Neutrophil (primary cell): ENCODE results near the gene SYT14.
"Not testable (repeated sequence)": the region's sequence is repeated elsewhere in the genome, so short reads cannot be mapped to it uniquely, and the experiment has no call there.

ENCODE experiments used
- H3K27ac ChIP-seq: fragments of 200-600 bp; sonication (generic); 2 replicates; pipeline ENCODE4 v1.5.1; 2016; ENCODE audit warnings: mild to moderate bottlenecking, moderate library complexity
- H3K27me3 ChIP-seq: fragments of 200-600 bp; sonication (generic); 2 replicates; pipeline ENCODE4 v1.6.0; 2016; ENCODE audit warnings: mild to moderate bottlenecking
- H3K36me3 ChIP-seq: fragments of 200-600 bp; sonication (generic); 2 replicates; pipeline ENCODE4 v1.5.1; 2017
- H3K4me1 ChIP-seq, 2 experiments: fragments of 200-600 bp in 1 of 2; sonication (generic) in 1 of 2; 1 replicate in 1 of 2; 2 replicates in 1 of 2; pipeline versions ENCODE4 v1.5.1 to v1.6.1; 2013 to 2016; ENCODE audit warnings: low read depth in 1 of 2, low read length in 1 of 2, mild to moderate bottlenecking in 1 of 2, moderate library complexity in 1 of 2; ENCODE audit not compliant: control insufficient read depth in 1 of 2, insufficient read depth in 1 of 2
- H3K4me3 ChIP-seq, 2 experiments: fragments of 200-600 bp in 1 of 2; sonication (generic) in 1 of 2; 1 replicate in 1 of 2; 2 replicates in 1 of 2; pipeline ENCODE4 v1.5.1; 2013 to 2016; ENCODE audit warnings: low read depth in 1 of 2, low read length in 1 of 2, mild to moderate bottlenecking in 1 of 2, moderate library complexity in 1 of 2
- H3K9me3 ChIP-seq: fragments of 200-600 bp; sonication (generic); 2 replicates; pipeline ENCODE4 v1.5.1; 2016
- TF ChIP-seq, protein P1 (sequence below): fragments of 200-600 bp; sonication (generic); IDR thresholded peaks from 2 replicates; pipeline ENCODE4 v1.5.1; 2016; ENCODE audit warnings: antibody characterized with exemption

SYT14 gene

DNA sequence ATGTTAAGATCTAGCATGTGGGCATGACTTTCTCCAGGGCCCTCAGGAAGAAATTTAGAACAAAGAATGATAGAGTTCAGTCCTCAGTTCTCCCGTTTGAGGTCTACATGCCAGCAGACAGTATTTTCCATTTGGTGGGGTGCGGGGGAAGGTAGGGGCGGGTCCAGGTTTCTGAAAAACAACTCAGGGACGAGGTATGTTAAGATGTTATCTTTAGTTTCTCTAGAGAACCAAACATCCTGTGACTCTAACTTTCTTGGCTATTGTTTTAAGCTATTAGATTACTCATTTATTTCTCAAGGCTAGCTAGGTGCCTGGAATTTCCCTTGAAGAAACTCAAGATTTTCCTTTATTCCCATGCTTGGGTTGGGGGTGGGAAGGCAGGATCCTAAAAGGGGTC lies 42.3 kb upstream of the SYT14 start:
- no peak overlapping the region for H3K27ac ChIP-seq
- H3K36me3 ChIP-seq: no peaks in the 10 kb centered on the region
- no peaks in the 10 kb centered on the region for H3K9me3 ChIP-seq
- TF ChIP-seq, protein P1, sequence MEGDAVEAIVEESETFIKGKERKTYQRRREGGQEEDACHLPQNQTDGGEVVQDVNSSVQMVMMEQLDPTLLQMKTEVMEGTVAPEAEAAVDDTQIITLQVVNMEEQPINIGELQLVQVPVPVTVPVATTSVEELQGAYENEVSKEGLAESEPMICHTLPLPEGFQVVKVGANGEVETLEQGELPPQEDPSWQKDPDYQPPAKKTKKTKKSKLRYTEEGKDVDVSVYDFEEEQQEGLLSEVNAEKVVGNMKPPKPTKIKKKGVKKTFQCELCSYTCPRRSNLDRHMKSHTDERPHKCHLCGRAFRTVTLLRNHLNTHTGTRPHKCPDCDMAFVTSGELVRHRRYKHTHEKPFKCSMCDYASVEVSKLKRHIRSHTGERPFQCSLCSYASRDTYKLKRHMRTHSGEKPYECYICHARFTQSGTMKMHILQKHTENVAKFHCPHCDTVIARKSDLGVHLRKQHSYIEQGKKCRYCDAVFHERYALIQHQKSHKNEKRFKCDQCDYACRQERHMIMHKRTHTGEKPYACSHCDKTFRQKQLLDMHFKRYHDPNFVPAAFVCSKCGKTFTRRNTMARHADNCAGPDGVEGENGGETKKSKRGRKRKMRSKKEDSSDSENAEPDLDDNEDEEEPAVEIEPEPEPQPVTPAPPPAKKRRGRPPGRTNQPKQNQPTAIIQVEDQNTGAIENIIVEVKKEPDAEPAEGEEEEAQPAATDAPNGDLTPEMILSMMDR: no peak
- H3K27me3 ChIP-seq: no peaks in the 10 kb centered on the region
- no peaks in the 10 kb centered on the region for H3K4me1 ChIP-seq
- H3K4me3 ChIP-seq: no peak overlapping the region

DNA sequence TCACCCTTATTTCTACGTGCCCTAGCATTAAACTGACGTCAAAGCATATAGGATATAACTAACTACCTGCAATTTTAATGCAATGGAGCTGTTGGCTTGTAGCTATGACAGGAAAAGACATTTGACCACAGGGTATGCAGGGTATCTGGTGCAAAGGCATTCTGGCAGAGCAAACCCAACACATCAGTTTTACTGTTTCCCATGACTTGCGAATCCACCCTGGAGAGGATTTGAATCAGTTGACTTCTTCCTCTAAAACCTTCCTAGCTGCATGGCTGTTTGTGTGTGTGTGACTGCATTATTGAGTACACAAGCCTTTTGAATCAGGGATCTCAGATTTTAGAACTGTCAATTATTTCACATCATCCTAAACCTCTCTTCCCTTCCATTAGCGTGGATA lies 41.7 kb upstream of the SYT14 start:
- no peaks in the 10 kb centered on the region for H3K36me3 ChIP-seq
- no peaks in the 10 kb centered on the region for H3K27me3 ChIP-seq
- H3K4me3 ChIP-seq: no peak overlapping the region
- no peak overlapping the region for H3K27ac ChIP-seq
- no peaks in the 10 kb centered on the region for H3K9me3 ChIP-seq
- H3K4me1 ChIP-seq: no peaks in the 10 kb centered on the region
- TF ChIP-seq, protein P1: no peak

DNA sequence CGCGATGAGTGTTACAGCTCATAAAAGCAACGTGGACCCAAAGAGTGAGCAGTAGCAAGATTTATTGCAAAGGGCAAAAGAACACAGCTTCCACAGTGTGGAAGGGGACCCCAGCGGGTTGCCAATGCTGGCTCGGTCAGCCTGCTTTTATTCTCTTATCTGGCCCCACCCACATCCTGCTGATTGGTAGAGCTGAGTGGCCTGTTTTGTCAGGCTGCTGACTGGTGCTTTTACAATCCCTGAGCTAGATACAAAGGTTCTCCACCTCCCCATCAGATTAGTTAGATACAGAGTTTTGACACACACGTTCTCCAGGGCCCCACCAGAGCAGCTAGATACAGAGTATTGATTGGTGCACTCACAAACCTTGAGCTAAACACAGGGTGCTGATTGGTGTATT lies 39.7 kb upstream of the SYT14 start:
- H3K4me1 ChIP-seq, H3K4me3 ChIP-seq, H3K27ac ChIP-seq, H3K9me3 ChIP-seq, H3K27me3 ChIP-seq, H3K36me3 ChIP-seq: not testable (repeated sequence)

DNA sequence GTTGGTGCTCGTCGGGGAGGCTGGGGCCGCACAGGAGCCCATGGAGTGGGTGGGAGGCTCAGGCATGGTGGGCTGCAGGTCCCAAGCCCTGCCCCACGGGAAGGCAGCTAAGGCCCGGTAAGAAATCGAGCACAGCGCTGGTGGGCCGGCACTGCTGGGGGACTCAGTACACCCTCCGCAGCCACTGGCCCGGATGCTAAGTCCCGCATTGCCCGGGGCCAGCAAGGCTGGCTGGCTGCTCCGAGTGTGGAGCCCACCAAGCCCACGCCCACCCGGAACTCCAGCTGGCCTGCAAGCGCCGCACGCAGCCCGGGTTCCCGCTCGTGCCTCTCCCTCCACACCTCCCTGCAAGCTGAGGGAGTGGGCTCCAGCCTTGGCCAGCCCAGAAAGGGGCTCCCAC lies 39.2 kb upstream of the SYT14 start:
- H3K4me3 ChIP-seq, H3K9me3 ChIP-seq, H3K27ac ChIP-seq, H3K36me3 ChIP-seq, H3K4me1 ChIP-seq, H3K27me3 ChIP-seq: not testable (repeated sequence)

DNA sequence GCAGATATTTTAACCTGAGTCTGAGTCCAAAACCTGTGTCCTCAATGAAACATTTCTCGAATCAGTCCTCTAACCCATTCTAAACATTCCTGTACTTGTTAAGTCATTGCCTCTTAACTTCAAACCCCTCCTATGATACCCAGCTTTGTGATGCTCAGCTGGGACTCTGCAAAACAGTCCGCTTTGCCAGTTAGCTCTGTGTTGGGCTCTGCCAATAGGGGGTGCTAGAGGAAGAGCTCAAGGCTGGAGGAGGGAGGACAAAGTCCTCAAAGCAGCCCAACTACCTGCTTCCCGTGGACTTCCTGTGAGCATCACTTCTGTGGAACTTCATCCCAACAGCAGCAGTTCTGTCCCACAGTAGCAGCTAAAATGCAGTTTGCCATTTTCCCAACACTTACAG lies 38.1 kb upstream of the SYT14 start:
- Histone ChIP-seq H3K27me3 (no peaks in the 10 kb centered on the region), H3K9me3 (no peaks in the 10 kb centered on the region), H3K4me1 (no peaks in the 10 kb centered on the region), H3K4me3 (no peak overlapping the region), H3K36me3 (no peaks in the 10 kb centered on the region), H3K27ac (no peak overlapping the region)
- TF ChIP-seq, protein P1: no peak

DNA sequence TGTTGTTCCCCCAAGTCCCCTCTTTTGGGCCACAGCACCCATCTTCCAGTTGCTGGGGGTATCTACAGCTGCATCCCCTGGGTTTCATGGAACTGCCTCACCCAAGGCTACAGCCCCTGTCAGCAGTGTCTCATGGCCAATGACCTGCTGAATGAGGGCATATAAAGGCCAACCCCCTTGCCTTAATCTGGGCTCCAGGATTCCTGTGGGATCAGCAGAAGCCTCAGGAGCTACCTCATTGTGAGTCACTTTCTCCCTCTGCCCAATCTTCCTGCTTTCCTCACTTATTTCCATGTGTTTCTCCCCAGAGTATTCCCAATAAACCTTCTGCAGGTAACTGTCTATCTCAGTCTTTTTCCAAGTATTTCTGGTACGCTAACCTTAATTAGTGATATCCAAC lies 37.3 kb upstream of the SYT14 start:
- no peaks in the 10 kb centered on the region for H3K27me3 ChIP-seq
- TF ChIP-seq, protein P1: no peak
- no peak overlapping the region for H3K27ac ChIP-seq
- H3K4me3 ChIP-seq: no peak overlapping the region
- H3K4me1 ChIP-seq: no peaks in the 10 kb centered on the region
- H3K36me3 ChIP-seq: no peaks in the 10 kb centered on the region
- H3K9me3 ChIP-seq: no peaks in the 10 kb centered on the region

DNA sequence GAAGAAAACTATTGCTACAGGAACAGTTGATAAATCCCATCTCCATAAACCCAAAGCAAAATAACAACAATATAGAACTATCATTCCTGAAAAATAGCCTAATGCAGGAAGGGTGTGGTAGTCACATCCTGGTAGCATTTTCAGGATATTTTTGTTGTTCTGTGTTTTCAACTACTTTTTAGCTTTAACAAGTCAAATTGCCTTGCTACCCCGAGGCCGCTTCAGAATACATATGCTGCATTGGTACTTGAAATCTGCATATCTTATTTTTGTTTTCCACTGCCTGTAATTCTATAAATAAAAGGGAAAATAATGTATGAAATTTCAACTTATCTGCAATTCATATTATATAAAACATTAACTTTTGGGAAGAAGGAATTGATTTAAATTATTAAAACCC lies 36.8 kb upstream of the SYT14 start:
- Histone ChIP-seq H3K27me3 (no peaks in the 10 kb centered on the region), H3K4me1 (no peaks in the 10 kb centered on the region), H3K9me3 (no peaks in the 10 kb centered on the region), H3K36me3 (no peaks in the 10 kb centered on the region), H3K4me3 (no peak overlapping the region), H3K27ac (no peak overlapping the region)
- TF ChIP-seq, protein P1: no peak

DNA sequence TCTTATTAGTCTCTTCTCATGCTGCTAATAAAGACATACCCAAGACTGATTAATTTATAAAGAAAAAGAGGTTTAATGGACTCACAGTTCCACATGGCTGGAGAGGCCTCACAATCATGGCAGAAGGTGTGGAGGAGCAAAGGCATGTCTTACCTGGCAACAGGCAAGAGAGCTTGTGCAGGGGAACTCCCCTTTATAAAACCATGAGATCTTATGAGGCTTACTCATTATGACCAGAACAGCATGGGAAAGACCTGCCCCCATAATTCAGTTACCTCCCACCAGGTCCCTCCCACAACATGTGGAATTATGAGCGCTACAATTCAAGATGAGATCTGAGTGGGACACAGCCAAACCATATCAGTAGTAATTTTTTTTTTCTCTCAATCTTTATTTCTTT lies 33.2 kb upstream of the SYT14 start:
- not testable (repeated sequence) for H3K4me1 ChIP-seq, H3K27me3 ChIP-seq, H3K9me3 ChIP-seq, H3K27ac ChIP-seq, H3K36me3 ChIP-seq, H3K4me3 ChIP-seq
